T-helper 17 cell (primary cell): ENCODE results near the gene ZNF236. TPM values are rescaled to one million over a fixed set of nuclear protein-coding genes. Genes with fewer than 3 reads are reported as not detected.

ENCODE experiments used
- ATAC-seq: fragments of 150-1000 bp; cut with Tn5 transposase; 2 replicates; pipeline ENCODE4 v1.10.0; 2021; ENCODE audit warnings: mild to moderate bottlenecking, moderate library complexity
- DNase-seq, 3 donors: peaks; one replicate each; pipeline versions ENCODE4 v3.0.0 to v3.0.0-alpha.2; 2020 to 2021
- H3K9me3 ChIP-seq: one replicate; pipeline ENCODE4 v1.7.0; 2013; ENCODE audit warnings: low read length, mild to moderate bottlenecking; ENCODE audit not compliant: control insufficient read depth, poor library complexity, severe bottlenecking
- H3K27ac Mint-ChIP-seq: one replicate; pipeline ENCODE4 v1.8.0; 2022; ENCODE audit warnings: mild to moderate bottlenecking, moderate library complexity, mixed read lengths
- H3K27me3 Mint-ChIP-seq: one replicate; pipeline ENCODE4 v1.8.0; 2022; ENCODE audit warnings: mixed read lengths
- H3K36me3 Mint-ChIP-seq: one replicate; pipeline ENCODE4 v1.8.0; 2022; ENCODE audit warnings: low read depth, mixed read lengths
- H3K4me1 Mint-ChIP-seq: one replicate; pipeline ENCODE4 v1.8.0; 2022; ENCODE audit warnings: mild to moderate bottlenecking, mixed read lengths
- H3K4me3 Mint-ChIP-seq: one replicate; pipeline ENCODE4 v1.8.0; 2022; ENCODE audit warnings: mild to moderate bottlenecking, moderate library complexity, mixed read lengths
- total RNA-seq, 4 donors: library from RNA in 2 of 4; stranded (reverse) in 2 of 4; gene quantifications; one replicate each; pipeline ENCODE4 v1.2.3 and lab custom pipeline; 2022 to 2026

Gene ZNF236
- total RNA-seq, 2 donors from 2014 or later = 29.5 to 29.9 TPM

DNA sequence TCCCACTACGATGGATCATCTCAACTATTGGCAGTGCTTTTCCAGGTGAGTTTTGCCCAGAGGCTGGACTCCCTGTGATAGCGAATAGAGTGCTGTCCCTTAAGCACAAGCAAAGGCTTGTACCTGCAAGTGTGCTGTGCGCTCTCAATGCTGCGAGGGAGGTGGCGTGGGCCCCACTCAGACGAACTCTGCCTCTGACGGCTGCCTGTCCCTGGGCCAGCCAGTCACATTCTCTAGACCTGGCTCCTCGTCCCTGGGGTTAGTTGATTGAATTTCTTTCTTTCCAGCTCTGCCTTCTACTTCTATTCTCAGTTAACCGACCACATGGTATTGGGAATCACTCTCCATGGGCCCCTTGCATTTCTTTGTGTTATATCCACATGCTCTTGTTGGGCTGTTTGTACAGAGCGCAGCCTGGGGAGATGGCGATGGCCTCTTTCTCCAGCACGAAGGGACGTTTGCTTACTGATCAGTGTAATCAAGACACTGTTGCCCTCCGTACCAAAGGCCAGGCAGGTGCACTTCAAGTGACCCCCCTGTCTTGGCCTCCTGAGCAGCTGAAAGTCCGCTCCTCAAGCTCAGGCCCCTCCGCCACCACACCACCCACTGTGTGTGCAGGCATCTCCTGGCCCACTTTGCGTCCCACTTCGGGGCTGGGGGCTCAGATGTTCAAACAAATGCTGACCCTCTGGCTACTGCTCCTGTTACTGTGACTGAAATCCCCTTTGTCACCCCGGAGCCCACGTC, 151.3 kb downstream of the ZNF236 start:
- no peaks in the 10 kb centered on the region for H3K9me3 ChIP-seq
- H3K27me3 Mint-ChIP-seq = no peaks in the 10 kb centered on the region
- H3K36me3 Mint-ChIP-seq = no peaks in the 10 kb centered on the region
- ATAC-seq (no peak), DNase-seq (no peak)
- peaks cover 5% of the 10 kb centered on the region for H3K4me1 Mint-ChIP-seq
- no peak overlapping the region for H3K27ac Mint-ChIP-seq
- no peak overlapping the region for H3K4me3 Mint-ChIP-seq

DNA sequence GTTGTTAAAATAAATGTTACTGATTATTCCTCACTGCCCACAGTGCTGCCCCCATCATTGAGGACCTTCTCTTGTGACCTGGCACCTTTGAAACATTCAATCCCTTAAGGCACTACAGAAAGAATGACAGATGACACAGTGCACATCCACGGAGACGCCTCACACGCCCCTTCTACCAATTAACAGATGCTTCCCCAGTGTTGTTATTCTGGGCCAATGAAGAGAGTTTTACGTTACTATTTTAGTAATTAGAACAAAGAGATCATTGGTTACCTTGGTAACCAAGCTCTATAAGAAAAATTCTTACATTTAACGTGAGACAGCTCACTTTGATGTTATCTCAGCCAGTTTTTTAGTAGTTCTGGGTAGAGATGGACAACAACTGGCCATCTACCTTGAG, 152.0 kb downstream of the ZNF236 start:
- no peaks in the 10 kb centered on the region for H3K9me3 ChIP-seq
- Mint-ChIP-seq H3K4me1 (peaks cover 5% of the 10 kb centered on the region), H3K4me3 (no peak overlapping the region), H3K27ac (no peak overlapping the region), H3K27me3 (no peaks in the 10 kb centered on the region), H3K36me3 (no peaks in the 10 kb centered on the region)
- no peak for DNase-seq
- ATAC-seq = no peak

DNA sequence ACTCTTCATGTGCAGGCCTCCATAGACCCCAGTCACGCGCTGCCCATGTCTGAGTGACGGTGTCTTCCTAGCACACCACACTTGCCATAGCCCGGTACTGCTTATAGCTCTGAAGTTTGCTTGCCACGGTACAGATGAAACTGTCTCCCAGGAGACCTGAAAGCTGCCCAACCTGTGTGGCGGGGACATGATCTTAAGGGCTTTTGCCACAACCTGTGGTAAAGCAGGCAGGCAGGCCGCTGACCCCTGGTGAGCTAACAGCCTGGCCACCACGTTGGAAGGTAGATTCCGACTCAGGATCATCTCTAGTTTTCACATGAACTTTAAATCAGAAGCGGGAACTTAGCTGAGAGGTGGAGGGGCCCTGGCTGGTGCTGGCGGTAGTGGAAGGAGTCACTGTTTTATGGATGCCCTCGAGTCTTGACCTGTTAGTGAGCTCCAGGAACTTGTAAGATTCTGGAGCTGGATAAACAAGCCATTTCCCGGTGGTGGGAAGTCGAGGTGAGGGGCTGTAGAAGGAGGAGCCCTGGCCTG, 153.3 kb downstream of the ZNF236 start:
- Mint-ChIP-seq H3K36me3 (no peaks in the 10 kb centered on the region), H3K4me3 (no peak overlapping the region), H3K27me3 (no peaks in the 10 kb centered on the region), H3K27ac (no peak overlapping the region), H3K4me1 (peaks cover 5% of the 10 kb centered on the region)
- no peak for ATAC-seq
- no peak for DNase-seq
- H3K9me3 ChIP-seq = no peaks in the 10 kb centered on the region

DNA sequence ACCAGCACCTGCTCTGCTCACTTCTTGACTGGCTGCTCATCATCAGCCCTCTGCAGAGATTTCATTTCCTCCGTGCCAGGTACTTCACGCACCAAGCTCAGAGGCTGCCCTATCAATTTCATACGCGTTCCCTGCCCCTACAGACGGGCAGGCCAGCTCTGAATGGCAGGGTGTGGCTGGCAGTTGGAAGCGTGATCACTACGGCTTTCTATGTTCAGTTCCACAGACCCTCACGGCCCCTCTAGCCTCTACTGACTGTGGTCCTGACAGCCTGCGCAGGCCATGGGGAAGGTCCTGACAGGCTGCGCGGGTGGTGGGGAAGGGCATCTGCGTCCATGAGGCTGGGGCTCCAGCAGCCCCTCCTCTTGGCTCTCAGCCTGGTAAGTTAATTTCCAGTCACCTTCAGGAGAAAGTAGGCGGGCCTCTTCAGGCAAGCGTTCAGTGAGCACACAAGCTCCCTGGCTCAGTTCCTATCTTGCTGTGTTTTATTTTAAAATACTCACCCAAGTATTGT, 154.8 kb downstream of the ZNF236 start:
- Mint-ChIP-seq H3K36me3 (no peaks in the 10 kb centered on the region), H3K4me1 (peaks cover 6% of the 10 kb centered on the region), H3K27me3 (no peaks in the 10 kb centered on the region), H3K27ac (no peak overlapping the region), H3K4me3 (no peak overlapping the region)
- DNase-seq (no peak), ATAC-seq (no peak)
- H3K9me3 ChIP-seq = no peaks in the 10 kb centered on the region

DNA sequence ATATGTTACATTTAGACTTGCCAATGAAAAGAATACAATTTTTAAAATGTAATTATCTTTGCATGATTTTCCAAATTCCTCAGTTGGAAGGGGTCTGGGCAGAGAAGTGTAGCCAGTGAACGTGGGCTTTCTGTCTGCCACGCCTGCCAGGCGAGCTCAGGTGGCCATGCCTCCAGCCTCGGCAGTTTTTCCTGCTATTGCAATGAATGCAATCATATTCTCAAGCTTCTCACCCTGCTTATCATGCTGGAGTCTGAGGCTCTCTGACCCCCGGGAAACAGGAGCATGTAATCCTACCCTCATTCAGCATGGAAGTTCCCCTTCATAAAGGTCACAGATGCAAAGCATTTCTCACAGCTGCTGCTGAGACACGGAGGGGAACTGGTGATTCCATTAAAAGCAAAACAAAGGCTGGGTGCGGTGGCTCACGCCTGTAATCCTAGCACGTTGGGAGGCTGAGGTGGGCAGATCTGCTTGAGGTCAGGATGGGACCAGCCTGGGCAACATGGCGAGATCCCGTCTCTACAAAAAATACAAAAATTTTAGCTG, 155.4 kb downstream of the ZNF236 start:
- H3K4me1 Mint-ChIP-seq = peaks cover 4% of the 10 kb centered on the region
- ATAC-seq = no peak
- H3K27ac Mint-ChIP-seq = peak overlapping the region; percentile 47
- H3K9me3 ChIP-seq = no peaks in the 10 kb centered on the region
- no peak for DNase-seq
- H3K4me3 Mint-ChIP-seq = no peak overlapping the region
- no peaks in the 10 kb centered on the region for H3K36me3 Mint-ChIP-seq
- H3K27me3 Mint-ChIP-seq = no peaks in the 10 kb centered on the region

DNA sequence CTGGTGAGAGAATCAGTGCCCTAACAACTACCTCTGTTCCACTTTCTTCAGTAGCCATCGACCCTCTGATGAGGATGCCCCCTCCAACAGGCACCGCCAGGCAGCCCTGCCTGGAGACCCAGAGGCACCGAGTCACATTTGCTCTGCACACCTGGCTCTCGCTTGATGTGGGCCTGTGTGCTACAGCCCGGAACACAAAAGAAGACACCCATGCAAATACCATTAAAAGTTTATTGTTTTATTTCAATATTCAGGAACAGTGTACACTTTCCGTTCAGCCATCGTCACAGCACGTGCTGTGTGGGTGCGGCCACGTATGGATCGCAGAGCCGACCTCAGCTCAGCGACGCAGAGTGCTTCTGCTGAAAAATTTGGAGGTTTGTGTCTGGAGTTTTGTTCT, 156.3 kb downstream of the ZNF236 start:
- Mint-ChIP-seq H3K4me3 (no peak overlapping the region), H3K4me1 (peaks cover 7% of the 10 kb centered on the region), H3K27me3 (no peaks in the 10 kb centered on the region), H3K27ac (no peak overlapping the region), H3K36me3 (no peaks in the 10 kb centered on the region)
- ATAC-seq (no peak), DNase-seq (no peak)
- H3K9me3 ChIP-seq = peaks cover 2% of the 10 kb centered on the region

DNA sequence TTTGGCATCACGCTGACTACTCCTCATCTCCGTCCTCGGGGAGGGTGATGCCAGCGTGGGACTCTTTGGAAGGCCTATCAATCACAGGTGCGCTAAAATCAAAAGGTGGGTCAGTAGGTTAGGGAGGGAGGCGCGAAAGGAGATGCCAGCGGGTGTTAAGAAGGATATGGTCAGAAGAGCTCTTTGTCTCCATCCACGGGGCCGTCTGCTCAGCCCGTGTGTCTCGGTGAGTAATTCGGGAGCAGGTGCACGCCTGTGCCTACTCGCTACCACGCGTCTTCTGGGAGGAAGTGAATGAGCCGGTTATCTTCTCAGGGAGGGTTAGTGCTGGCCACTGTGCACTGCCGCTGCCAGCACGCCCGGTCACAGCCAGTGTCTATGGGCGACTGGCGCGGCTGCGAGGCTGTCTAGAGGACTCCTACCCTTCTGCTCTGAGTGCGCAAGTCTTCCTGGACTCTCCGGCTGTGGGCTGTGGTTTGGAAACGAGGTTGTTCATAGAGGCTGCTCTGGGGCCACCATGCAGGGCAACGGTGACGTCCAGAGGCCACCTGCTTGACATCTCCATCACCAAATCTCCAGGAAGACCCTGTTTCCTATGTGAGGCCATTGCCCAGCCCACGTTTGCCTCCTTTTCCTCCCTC, 156.9 kb downstream of the ZNF236 start:
- no peak overlapping the region for H3K27ac Mint-ChIP-seq
- peaks cover 7% of the 10 kb centered on the region for H3K4me1 Mint-ChIP-seq
- ATAC-seq (no peak), DNase-seq (no peak)
- no peak overlapping the region for H3K4me3 Mint-ChIP-seq
- H3K36me3 Mint-ChIP-seq = no peaks in the 10 kb centered on the region
- H3K9me3 ChIP-seq = peaks cover 2% of the 10 kb centered on the region
- H3K27me3 Mint-ChIP-seq = no peaks in the 10 kb centered on the region

DNA sequence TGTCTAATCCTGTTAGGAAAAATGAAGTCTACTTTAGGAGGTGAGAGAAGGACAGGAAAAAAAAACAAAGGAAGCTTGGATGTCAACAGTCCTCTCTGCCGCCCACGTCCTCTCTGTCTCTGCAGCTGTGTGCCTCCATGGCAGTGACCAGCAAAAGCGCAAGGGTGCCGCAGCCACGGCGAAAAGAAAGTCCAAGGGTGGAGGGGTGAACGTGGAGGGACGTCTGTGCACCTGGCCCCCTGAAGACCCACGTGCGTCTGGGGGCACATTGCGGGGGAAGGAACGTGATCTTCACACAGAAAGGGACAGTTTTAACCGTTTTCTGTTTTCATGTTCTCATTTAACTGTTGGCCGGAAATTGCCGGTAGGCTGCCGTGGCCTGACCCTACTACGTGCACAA, 157.5 kb downstream of the ZNF236 start:
- Mint-ChIP-seq H3K4me1 (peaks cover 7% of the 10 kb centered on the region), H3K27me3 (no peaks in the 10 kb centered on the region), H3K36me3 (no peaks in the 10 kb centered on the region), H3K27ac (peak overlapping the region; percentile 56), H3K4me3 (no peak overlapping the region)
- no peak for ATAC-seq
- peaks cover 2% of the 10 kb centered on the region for H3K9me3 ChIP-seq
- DNase-seq = no peak

DNA sequence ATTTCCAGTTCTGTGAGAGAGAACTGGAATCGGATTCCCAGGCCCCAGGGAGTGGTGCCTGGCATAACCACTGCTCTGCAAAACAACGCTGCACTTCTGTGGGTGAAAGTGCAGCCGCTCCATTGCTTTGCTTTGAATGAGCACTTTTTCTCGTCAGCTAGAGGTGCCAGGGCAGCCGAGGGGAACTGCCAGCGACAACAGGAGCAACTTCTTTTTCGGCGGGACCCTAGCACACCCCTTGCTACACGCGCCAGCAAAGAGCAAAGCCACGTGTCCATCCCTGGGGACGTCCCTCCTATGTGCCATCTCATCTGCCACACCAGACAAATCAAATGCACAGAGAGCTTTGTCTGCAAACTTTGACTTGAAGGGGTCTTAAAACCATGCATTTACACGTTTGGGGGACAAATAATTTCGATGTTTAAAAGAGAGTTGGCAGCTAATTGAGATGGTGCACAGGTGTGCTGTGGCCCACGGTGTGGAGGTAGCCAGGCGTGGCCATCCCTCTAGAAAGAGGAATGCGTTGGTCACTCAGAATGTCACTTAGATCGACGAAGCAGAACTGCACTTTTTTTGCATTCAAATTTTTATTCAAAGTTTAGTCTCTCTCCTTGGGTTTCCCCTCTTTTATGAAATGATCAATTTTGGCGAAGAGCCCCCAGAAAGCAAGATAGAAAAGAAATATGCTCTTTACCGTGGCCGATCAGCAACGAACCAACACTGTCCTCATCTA, 158.5 kb downstream of the ZNF236 start:
- Mint-ChIP-seq H3K27ac (peak overlapping the region; percentile 56), H3K4me3 (no peak overlapping the region), H3K36me3 (no peaks in the 10 kb centered on the region), H3K27me3 (no peaks in the 10 kb centered on the region), H3K4me1 (peaks cover 7% of the 10 kb centered on the region)
- H3K9me3 ChIP-seq = peaks cover 2% of the 10 kb centered on the region
- DNase-seq (no peak), ATAC-seq (no peak)

DNA sequence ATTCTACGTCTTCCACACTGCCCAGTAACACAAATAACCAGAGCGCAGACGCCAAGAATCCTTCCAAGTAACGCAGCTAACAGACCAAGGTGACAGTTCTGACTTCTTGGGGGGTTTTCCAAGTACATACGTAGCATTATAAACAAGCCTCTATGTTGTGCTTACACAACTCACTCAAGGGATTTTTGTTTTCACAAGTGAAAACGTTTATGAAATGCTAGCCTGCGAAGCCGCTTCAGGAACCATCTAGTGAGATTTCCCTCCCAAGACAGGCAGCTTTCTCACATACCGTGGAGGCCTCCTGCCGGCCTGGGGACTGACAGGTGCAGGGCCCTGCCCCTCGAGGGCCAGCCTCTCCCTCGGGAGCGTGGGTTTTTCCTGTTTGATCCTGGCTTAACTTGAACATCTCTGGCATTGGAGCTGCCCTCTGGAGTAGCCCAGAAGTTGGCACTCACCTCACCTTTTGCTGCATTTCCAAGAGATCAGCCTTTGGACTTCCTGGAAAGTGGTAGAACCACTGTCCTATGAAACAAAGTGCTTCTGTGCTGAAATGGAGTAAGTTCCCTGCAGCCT, 159.1 kb downstream of the ZNF236 start:
- Mint-ChIP-seq H3K4me3 (no peak overlapping the region), H3K27ac (peak overlapping the region; percentile 56), H3K36me3 (no peaks in the 10 kb centered on the region), H3K27me3 (no peaks in the 10 kb centered on the region), H3K4me1 (peaks cover 7% of the 10 kb centered on the region)
- peaks cover 2% of the 10 kb centered on the region for H3K9me3 ChIP-seq
- peak; percentile 9 for ATAC-seq
- DNase-seq = no peak

DNA sequence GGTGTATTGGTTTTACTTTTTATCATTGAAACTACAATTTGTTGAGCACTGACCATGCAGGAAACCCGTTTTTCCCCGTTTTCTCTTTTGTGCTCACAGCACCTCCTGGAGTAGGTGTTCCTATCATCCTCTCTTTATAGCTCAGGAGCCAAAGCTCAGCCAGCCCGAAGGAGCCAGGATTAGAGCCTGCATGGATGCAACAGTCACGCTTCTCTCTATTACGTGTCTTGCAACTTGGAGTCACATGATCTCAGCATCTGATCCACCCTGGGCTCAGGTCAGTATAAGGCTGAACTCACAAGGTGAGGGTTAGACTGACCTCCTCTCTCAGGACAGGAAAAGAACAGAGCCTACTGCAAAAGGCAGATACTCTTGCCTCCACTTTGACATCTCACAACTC, 159.7 kb downstream of the ZNF236 start:
- no peak for ATAC-seq
- peak overlapping the region; percentile 56 for H3K27ac Mint-ChIP-seq
- H3K9me3 ChIP-seq = peaks cover 2% of the 10 kb centered on the region
- H3K36me3 Mint-ChIP-seq = no peaks in the 10 kb centered on the region
- H3K27me3 Mint-ChIP-seq = no peaks in the 10 kb centered on the region
- DNase-seq = no peak
- peaks cover 7% of the 10 kb centered on the region for H3K4me1 Mint-ChIP-seq
- H3K4me3 Mint-ChIP-seq = no peak overlapping the region

DNA sequence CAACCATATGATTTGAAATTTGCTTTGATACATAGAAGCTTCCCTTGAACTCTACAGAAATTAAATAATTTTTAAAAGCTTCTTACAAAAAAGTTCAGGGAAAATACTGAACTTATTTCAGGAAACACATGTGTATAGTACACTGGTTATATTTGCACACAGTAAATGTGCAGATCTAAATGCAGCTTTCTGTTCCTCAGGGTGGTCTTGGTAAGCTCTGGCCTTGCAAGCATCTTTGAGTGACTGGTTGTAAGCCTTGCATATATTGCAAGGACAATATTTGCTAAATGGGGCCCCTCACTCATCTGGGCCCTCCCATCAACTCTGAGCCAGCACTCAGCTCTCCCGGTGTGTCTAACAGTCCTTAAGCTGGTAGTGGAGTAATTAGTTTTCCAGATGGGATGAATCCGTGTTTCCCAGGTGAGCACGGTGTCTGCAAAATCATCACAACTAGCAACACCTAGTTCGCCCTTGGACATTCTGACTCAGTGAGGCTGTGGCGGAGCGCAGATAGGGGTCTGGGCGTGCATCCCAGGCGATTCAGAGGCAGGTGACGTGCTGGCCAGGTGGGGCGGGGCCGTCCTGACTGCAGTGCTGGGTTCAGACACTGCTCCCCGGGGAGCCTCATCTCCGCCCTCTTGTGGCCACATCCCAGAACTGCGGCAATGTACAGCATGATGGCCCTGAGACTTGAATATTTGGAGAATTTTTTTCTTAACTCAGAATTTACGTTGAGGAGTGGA, 160.7 kb downstream of the ZNF236 start:
- peak; percentile 99 for ATAC-seq
- Mint-ChIP-seq H3K27me3 (no peaks in the 10 kb centered on the region), H3K4me1 (peaks cover 7% of the 10 kb centered on the region), H3K36me3 (no peaks in the 10 kb centered on the region), H3K4me3 (peak overlapping the region; percentile 39), H3K27ac (no peak overlapping the region)
- H3K9me3 ChIP-seq = peaks cover 2% of the 10 kb centered on the region
- DNase-seq = peak; percentile 68 to 84 (median 69)
